Small intestine (tissue), 7 donors: ENCODE measurements around the gene EXT2. TPM values are rescaled to one million over a fixed set of nuclear protein-coding genes. Genes with fewer than 3 reads are reported as not detected.

Experiments
- DNase-seq, 2 donors: peaks; one replicate each; pipeline versions ENCODE4 v3.0.0 to v3.0.0-alpha.2; 2013
- FAIRE-seq: peaks from 2 replicates; lab custom pipeline; 2012; peaks lifted over from hg19 to GRCh38; lab: Jason Lieb, UNC
- H3K27ac ChIP-seq, 3 donors: one replicate each; pipeline ENCODE4 v1.5.1; 2013; ENCODE audit warnings: low read length in 2 of 3, mild to moderate bottlenecking in 2 of 3, control low read depth in 1 of 3, inconsistent platforms in 1 of 3, low read depth in 1 of 3, moderate library complexity in 1 of 3
- H3K27me3 ChIP-seq, 3 donors: one replicate each; pipeline ENCODE4 v1.6.1; 2013; ENCODE audit warnings: low read length in 3 of 3, inconsistent platforms in 1 of 3; ENCODE audit not compliant: control insufficient read depth in 3 of 3, insufficient read depth in 3 of 3
- H3K36me3 ChIP-seq, 3 donors: one replicate each; pipeline ENCODE4 v1.6.1; 2013; ENCODE audit warnings: low read length in 3 of 3, inconsistent platforms in 1 of 3, low read depth in 1 of 3, mild to moderate bottlenecking in 1 of 3, moderate library complexity in 1 of 3; ENCODE audit not compliant: control insufficient read depth in 3 of 3, insufficient read depth in 2 of 3
- H3K4me1 ChIP-seq, 3 donors: one replicate each; pipeline ENCODE4 v1.6.1; 2013; ENCODE audit warnings: low read length in 2 of 3, inconsistent platforms in 1 of 3, low read depth in 1 of 3, mild to moderate bottlenecking in 1 of 3, moderate library complexity in 1 of 3; ENCODE audit not compliant: control insufficient read depth in 3 of 3, insufficient read depth in 2 of 3
- H3K4me3 ChIP-seq, 3 donors: one replicate each; pipeline ENCODE4 v1.5.1; 2013; ENCODE audit warnings: low read length in 3 of 3, control low read depth in 1 of 3, inconsistent platforms in 1 of 3, low read depth in 1 of 3, mild to moderate bottlenecking in 1 of 3, moderate library complexity in 1 of 3
- H3K9me3 ChIP-seq, 2 donors: one replicate each; pipeline ENCODE4 v1.6.1; 2013; ENCODE audit warnings: low read depth in 1 of 2, low read length in 1 of 2; ENCODE audit not compliant: control insufficient read depth in 2 of 2, insufficient read depth in 1 of 2
- WGBS, 3 donors: extraction: QIAGEN DNeasy Blood & Tissue Kit; methylation state at CpG; one replicate each; pipeline ENCODE4 v1.1.7; 2013; 5-methylcytosine and 5-hydroxymethylcytosine counted together
- polyA plus RNA-seq, 4 donors: library from polyadenylated mRNA; stranded (reverse) in 3 of 4; unstranded in 1 of 4; fragments of 200-250 nt in 3 of 4; fragments of 120-200 nt in 1 of 4; gene quantifications; one replicate each; pipeline versions ENCODE4 v1.2.1 to v1.2.3, GENCODE V29; 2013
- donor health status: healthy with polysubstance abuse.
- donor health status: control.
- donor health status: control.
- donor health status: Bipolar disorder and iron deficiency.
- donor health status: healthy.

The EXT2 gene
- polyA plus RNA-seq, 4 donors, result 18.6 to 47.1 (median 28.6) TPM

DNA sequence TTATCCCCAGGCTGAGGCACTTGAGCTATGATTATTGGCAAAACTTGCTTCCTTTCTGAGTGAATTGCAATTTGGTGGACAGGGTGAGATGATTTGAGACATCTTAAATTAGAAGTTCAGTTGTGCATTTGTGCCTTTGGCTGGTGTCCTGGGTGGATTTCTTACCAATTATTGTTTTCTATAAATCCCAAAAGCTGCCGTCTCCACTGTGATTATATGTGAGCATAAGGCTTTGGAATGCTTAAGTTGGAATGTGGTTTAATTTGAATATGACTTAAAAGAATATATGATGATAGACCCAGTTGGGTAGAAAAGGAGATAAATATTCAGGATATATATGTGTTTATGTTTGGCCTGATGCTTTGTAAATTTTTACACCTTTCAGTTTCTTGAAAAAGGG lies 70.0 kb downstream of the EXT2 start:
- no peak for FAIRE-seq
- WGBS, 3 donors, result 93 to 100% (median 94%) methylated on average over 1 of the region's 1 CpG

DNA sequence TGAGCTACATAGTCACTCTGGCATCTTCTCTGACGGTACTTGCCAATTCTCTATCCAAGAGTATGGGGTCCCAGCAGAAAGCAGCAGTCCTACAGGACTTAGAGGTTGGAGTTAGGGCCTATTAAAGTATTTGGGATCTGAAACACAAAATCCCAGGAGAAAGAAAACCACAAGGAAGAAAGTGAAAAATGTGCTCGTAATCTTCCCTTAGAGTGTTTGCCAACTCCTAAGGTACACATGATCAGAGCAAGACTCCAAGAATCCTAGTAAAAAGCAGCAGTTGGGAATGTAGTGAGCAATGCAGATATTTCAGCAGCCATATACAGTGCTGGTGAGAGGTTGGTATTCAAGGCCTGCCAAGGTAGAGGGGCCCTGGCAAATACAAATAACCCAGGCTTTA lies 71.6 kb downstream of the EXT2 start:
- Histone ChIP-seq H3K27ac (no peak overlapping the region), H3K9me3 (no peaks in the 10 kb centered on the region), H3K36me3 (peaks cover 0 to 3% (median 0%) of the 10 kb centered on the region in 3 donors), H3K4me3 (no peak overlapping the region), H3K4me1 (no peaks in the 10 kb centered on the region), H3K27me3 (no peaks in the 10 kb centered on the region)
- FAIRE-seq (no peak), DNase-seq (no peak)
- 90 to 97% (median 92%) methylated on average over 2 of the region's 2 CpGs for WGBS, 3 donors

More for the DNA sequence above, 70.0 kb downstream of the EXT2 start:
- H3K36me3 ChIP-seq, result peaks cover 0 to under 1% (median 0%) of the 10 kb centered on the region in 3 donors
- no peaks in the 10 kb centered on the region for H3K9me3 ChIP-seq
- H3K27ac ChIP-seq, result no peak overlapping the region
- DNase-seq, result no peak
- no peaks in the 10 kb centered on the region for H3K4me1 ChIP-seq
- no peak overlapping the region for H3K4me3 ChIP-seq
- no peaks in the 10 kb centered on the region for H3K27me3 ChIP-seq

DNA sequence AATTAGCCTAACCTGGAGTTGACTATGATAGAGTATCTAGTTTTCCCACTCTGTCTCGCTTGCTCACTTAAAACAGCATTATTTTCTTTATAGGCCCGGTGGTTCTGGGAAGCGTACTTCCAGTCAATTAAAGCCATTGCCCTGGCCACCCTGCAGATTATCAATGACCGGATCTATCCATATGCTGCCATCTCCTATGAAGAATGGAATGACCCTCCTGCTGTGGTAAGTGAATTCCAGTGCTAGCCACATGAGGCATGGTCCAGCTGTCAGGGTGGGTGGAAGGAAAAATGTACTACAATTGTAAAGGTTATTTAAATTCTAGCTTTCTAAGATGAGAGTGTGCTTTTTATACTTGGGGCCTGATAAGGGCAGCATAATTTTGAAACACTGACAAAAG lies 76.0 kb downstream of the EXT2 start:
- FAIRE-seq (no peak), DNase-seq (no peak)
- WGBS, 3 donors, result 90 to 99% (median 94%) methylated on average over 4 of the region's 4 CpGs
- Histone ChIP-seq H3K9me3 (no peaks in the 10 kb centered on the region), H3K27ac (no peak overlapping the region), H3K27me3 (no peaks in the 10 kb centered on the region), H3K4me1 (no peaks in the 10 kb centered on the region), H3K36me3 (peaks cover 0 to 5% (median 3%) of the 10 kb centered on the region in 3 donors), H3K4me3 (no peak overlapping the region)

DNA sequence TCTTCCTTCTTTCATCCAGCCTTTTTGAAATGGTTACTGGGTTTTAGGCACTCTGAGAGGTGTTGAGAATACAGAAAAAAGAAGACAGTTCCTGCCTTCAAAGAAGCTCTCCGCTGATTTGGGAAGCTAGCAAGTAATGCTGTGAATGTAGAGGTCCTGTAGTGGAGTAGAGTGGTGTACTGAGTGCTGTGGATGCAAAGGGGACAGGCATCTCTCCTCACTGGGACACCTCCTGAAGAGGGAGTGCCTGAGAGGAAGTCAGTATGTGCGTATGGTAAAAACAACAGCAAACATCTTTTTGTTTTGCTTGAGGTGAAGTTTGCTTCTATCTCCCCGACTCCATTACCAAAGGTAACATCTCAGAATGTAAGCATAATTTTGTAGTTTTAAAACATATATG lies 77.5 kb downstream of the EXT2 start:
- Histone ChIP-seq H3K36me3 (peaks cover 0 to 5% (median 3%) of the 10 kb centered on the region in 3 donors), H3K4me1 (no peaks in the 10 kb centered on the region), H3K9me3 (no peaks in the 10 kb centered on the region), H3K4me3 (no peak overlapping the region), H3K27ac (no peak overlapping the region), H3K27me3 (no peaks in the 10 kb centered on the region)
- no peak for DNase-seq
- WGBS, 3 donors, result 97 to 99% (median 97%) methylated on average over 3 of the region's 3 CpGs
- FAIRE-seq, result no peak

DNA sequence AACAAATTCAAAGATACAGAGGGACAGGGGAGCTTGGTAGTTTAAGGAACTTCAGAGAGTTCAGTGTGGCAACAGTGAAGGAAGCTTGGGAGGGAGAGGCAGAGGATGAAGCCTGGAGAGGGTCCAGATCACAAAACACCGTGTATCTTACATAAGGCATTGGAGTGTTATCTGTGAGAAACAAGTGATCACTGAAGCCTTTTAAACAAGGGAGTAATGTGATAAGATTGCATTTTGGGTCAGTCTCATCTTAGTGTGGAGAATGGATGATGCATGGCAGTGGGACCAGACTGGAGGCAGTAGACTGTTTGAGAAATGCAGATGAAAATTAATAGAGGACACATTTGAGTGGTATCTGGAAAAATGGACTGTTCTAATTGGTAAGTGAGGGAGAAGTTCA lies 79.4 kb downstream of the EXT2 start:
- FAIRE-seq, result no peak
- WGBS, 3 donors, result 78 to 89% (median 82%) methylated on average over 1 of the region's 1 CpG
- DNase-seq, result no peak

DNA sequence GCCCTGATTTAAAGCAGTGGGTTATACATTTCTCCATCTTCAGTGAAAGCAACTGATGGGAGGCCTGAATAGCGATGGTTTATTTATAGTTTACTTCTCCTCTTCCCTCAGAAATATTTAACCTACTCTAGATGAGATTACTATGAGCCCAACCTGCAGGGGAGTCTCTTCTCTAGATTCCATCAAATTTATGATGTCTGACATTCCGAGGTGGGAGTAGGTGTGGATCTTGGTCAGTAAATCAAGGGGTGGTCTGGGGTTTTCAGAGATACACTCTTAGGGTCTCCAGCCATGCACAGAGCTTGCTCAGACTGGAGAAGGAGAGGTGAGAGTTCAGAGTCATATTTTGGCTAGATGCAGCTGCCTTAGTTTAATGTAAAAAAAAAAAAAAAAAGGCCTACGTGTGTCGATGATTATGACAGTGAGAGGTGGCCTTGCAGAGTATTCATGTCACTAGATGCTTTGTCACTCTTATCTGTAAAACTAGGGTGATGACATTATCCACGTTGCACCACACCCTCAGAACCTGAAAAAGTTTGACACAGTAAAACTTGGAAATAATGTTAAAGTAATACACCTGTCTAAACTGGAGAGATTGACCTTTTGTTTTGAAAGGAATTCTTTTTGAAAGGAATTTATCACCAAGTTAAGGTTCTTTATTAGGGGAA lies 81.2 kb downstream of the EXT2 start:
- WGBS, 3 donors, result 74 to 83% (median 78%) methylated on average over 5 of the region's 5 CpGs
- Histone ChIP-seq H3K27me3 (no peaks in the 10 kb centered on the region), H3K36me3 (peaks cover 0 to 4% (median 3%) of the 10 kb centered on the region in 3 donors), H3K4me1 (no peaks in the 10 kb centered on the region), H3K27ac (no peak overlapping the region), H3K4me3 (no peak overlapping the region), H3K9me3 (no peaks in the 10 kb centered on the region)
- FAIRE-seq (no peak), DNase-seq (no peak)

More for the DNA sequence above, 79.4 kb downstream of the EXT2 start:
- Histone ChIP-seq H3K9me3 (no peaks in the 10 kb centered on the region), H3K4me1 (no peaks in the 10 kb centered on the region), H3K36me3 (peaks cover 0 to 5% (median 3%) of the 10 kb centered on the region in 3 donors), H3K4me3 (no peak overlapping the region), H3K27me3 (no peaks in the 10 kb centered on the region), H3K27ac (no peak overlapping the region)

DNA sequence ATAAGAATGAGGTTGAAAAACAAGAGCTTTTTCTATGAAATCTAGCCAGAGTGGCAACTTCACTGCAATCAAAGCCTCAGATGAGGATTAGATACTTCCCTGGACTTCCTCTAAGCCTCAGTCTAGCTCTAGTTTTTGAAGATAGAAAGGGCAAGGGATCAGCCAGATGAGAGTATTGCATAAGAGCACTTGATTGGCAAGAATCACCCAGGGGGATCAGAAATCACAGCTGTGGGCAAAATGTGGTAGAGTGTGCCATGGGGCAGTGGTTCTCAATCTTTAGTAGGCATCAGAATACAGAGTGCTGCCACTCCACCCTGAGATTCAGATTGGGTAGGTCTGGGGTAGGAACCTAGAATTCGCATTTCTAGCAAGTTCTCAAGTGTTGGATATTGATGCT lies 82.4 kb downstream of the EXT2 start:
- Histone ChIP-seq H3K27ac (no peak overlapping the region), H3K4me1 (no peaks in the 10 kb centered on the region), H3K36me3 (peaks cover 0 to 3% (median 1%) of the 10 kb centered on the region in 3 donors), H3K4me3 (no peak overlapping the region), H3K27me3 (no peaks in the 10 kb centered on the region), H3K9me3 (no peaks in the 10 kb centered on the region)
- FAIRE-seq, result no peak
- DNase-seq, result no peak
- 91 to 100% (median 96%) methylated on average over 1 of the region's 1 CpG for WGBS, 3 donors

DNA sequence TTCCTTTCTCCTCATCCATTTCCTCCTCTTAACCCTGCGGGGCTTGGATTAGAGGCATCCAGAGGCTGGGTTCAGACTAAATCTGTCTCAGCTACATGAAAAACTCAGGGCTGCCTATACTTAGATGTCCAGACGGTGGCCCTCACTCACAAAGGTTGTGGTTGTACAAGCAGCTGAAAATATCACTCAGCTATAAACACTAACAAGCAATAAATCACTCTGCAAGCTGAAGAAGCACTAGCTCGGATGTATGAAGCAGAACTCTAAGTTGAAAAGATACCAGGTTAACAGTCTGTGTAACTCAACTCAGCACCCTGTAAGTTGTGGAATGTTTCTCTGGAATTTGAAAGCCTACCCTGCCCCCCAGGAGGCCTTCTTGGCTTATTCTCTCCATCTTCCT lies 82.9 kb downstream of the EXT2 start:
- peaks cover 0 to 3% (median 0%) of the 10 kb centered on the region in 3 donors for H3K36me3 ChIP-seq
- WGBS, 3 donors, result 52 to 80% (median 77%) methylated on average over 3 of the region's 3 CpGs
- FAIRE-seq, result no peak
- no peak overlapping the region for H3K27ac ChIP-seq
- no peak for DNase-seq
- no peaks in the 10 kb centered on the region for H3K27me3 ChIP-seq
- no peaks in the 10 kb centered on the region for H3K4me1 ChIP-seq
- no peak overlapping the region for H3K4me3 ChIP-seq
- no peaks in the 10 kb centered on the region for H3K9me3 ChIP-seq

DNA sequence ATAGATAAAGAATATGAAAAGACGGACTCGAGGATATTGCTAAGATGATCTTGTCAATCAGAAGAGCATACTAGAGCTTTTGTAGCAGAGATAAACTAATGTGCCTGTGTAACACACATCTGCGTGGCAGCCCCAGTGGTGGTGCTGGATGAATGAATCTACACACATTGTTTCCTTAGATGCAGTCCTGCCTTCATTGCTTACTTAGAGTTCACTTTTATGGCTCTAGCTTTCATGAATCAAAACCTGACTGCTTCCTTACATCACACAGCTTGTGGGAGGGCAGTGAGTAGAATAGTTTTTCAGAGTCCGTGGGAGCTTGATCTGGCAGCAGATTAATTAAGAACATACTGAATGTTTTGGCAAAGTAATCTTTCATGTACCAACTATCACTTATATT lies 83.7 kb downstream of the EXT2 start:
- H3K27ac ChIP-seq, result no peak overlapping the region
- FAIRE-seq (no peak), DNase-seq (no peak)
- no peak overlapping the region for H3K4me3 ChIP-seq
- 76 to 92% (median 85%) methylated on average over 4 of the region's 4 CpGs for WGBS, 3 donors
- no peaks in the 10 kb centered on the region for H3K36me3 ChIP-seq
- no peaks in the 10 kb centered on the region for H3K4me1 ChIP-seq
- H3K9me3 ChIP-seq, result no peaks in the 10 kb centered on the region
- H3K27me3 ChIP-seq, result no peaks in the 10 kb centered on the region
